HL-60 (cell line): ENCODE data around the gene ZNF723.

Experiments
- GABPA ChIP-seq: IDR thresholded peaks from 2 replicates; pipeline ENCODE4 v1.6.1; 2012; ENCODE audit warnings: low read depth
- POLR2AphosphoS5 ChIP-seq: IDR thresholded peaks from 2 replicates; pipeline ENCODE4 v1.6.1; 2012; ENCODE audit warnings: low read depth
- TF ChIP-seq, protein P1 (sequence below): IDR thresholded peaks from one replicate; pipeline ENCODE4 v1.5.1; 2011; ENCODE audit warnings: low read length, control low read depth, inconsistent platforms; ENCODE audit not compliant: insufficient read depth

DNA sequence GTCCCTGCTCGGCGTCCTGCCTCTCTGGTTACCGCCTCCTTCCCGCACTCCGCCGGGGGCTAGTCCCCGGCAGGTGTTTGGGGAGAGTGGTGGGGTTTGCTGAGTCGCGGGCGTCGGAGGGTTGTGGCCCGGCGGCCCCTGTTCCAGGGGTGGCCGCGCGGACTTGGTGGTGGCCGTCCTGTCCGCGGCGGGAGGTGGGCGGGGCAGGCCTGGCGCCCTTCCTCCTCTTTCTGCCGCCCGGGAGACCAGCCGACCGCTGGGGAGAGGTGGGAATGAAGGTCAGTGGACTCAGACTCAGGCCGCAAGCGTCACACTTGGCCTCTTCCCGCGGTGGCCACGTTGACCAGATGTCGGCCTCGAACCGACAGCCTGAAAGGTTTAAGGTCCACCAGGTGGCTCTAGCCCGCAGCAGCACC lies 61.8 kb downstream of the ZNF723 start:
- TF ChIP-seq, protein P1, sequence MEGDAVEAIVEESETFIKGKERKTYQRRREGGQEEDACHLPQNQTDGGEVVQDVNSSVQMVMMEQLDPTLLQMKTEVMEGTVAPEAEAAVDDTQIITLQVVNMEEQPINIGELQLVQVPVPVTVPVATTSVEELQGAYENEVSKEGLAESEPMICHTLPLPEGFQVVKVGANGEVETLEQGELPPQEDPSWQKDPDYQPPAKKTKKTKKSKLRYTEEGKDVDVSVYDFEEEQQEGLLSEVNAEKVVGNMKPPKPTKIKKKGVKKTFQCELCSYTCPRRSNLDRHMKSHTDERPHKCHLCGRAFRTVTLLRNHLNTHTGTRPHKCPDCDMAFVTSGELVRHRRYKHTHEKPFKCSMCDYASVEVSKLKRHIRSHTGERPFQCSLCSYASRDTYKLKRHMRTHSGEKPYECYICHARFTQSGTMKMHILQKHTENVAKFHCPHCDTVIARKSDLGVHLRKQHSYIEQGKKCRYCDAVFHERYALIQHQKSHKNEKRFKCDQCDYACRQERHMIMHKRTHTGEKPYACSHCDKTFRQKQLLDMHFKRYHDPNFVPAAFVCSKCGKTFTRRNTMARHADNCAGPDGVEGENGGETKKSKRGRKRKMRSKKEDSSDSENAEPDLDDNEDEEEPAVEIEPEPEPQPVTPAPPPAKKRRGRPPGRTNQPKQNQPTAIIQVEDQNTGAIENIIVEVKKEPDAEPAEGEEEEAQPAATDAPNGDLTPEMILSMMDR: no peak
- TF ChIP-seq POLR2AphosphoS5: no peak
- TF ChIP-seq GABPA: no peak
